ENCODE results near the gene ZNF333.
"Not testable (repeated sequence)": the region's sequence is repeated elsewhere in the genome, so short reads cannot be mapped to it uniquely, and the experiment has no call there.

ZNF333 gene

DNA sequence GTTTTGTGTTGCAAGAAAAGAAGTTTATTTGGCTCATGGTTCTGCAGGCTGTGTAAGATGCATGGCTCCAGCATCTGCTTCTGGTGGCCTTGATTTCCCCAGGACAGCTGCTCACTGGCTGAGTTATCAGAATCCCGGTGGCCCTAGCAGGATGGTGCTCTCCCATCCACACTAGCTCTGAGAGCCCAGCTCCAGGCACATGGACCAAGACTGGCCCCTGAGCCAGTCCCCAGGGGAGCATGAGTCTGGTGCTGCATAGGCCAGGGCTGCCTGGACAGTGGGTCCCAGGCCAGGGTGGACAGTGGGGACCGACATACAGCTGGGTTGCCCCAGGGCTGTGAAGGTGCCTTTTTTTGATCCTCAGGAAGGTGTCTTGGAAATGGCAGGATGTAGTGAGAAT is 78.2 kb downstream of the ZNF333 start:
- no peak for DNase-seq (ENCODE audit: low read depth)

DNA sequence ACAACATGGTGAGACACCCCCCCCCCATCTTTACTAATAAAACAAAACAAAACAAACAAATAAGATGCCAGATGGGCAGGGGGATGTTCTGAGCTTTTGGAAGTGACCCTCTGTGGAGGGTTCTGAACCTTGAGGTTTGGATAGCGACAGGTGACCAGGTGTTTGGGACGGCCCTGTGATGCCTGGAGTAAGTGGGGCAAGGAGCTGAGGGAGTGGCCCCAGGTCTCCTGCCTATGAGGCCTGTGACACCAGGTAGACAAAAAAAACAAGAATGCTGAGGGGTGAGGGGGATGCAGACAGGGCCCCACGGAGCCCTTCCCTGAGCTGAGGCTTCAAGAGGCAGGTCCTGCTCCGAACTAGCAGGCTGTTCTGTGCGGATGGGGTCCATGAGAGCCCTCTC is 79.4 kb downstream of the ZNF333 start:
- DNase-seq (ENCODE audit: low read depth) = no peak

DNA sequence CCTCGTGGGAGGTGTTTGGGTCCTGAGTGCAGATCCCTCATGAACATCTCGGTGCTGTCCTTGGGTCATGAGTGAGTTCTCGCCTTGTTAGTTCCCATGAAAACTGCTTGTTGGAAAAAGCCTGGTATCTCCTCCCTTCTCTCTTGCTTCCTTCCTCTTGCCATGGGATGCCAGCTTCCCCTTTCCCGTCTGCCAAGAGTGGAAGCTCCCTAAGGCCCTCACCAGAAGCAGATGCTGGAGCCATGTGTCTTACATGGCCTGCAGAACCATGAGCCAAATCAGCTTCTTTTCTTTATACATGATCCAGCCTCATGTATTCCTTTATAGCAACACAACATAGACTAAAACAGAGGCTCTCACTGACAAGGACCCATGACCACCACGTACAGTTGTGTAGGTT is 80.3 kb downstream of the ZNF333 start:
- DNase-seq (ENCODE audit: low read depth) = no peak

DNA sequence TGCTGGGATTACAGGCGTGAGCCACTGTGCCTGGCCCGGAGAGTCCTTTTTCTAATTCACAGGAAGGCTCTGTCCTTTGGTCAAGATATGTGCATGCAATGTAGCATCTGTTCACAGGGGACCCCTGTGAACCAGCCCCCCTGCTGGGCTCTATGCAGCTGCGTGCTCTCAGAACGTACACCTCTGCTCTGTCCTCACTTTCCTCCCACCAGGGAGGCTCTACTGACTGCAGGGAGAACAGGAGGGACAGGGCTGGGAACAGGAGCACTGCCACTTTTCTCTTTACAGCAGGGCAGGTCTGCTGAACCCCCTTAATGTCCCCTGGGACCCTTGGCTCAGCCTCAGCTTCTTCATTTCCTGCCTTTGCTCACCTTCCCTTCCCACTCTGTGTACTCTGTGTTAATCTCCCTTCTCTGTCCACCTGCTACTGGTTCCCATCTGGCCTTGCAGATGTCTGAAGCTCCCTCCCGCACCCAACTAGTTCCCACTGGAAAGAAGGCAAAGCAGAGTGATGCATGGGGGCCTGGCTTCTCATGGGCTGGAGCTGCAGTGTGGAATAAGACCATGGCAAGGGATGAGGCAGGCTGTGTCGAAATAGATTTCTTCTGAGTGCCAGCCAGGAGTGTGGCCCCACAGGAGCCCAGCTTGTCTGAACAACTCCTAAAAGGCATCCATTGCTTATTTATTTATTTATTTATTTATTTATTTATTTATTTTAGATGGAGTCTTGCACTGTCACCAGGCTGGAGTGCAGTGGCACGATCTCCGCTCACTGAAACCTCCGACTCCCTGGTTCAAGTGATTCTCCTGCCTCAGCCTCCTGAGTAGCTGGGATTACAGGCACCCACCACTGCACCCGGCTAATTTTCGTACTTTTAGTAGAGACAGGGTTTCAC is 81.3 kb downstream of the ZNF333 start:
- DNase-seq (ENCODE audit: low read depth) = no peak

DNA sequence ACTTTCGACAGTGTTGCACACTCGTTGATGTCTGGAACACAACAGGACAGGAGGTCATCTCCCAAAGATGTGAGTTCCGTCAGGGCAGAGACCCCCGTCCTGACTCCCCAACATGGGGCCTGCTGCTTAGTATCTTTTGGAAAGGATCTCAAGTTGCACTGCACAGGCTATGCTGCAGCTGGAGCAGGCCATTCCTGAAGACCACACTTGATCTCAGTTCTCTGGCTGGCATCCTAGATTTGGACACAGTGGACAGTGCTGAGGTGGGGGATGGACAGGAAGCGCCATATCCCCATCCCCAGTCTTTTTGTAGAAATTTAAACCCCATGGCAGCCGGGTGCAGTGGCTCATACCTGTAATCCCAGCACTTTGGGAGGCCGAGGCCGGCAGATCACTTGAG is 82.6 kb downstream of the ZNF333 start:
- DNase-seq (ENCODE audit: low read depth) = no peak

DNA sequence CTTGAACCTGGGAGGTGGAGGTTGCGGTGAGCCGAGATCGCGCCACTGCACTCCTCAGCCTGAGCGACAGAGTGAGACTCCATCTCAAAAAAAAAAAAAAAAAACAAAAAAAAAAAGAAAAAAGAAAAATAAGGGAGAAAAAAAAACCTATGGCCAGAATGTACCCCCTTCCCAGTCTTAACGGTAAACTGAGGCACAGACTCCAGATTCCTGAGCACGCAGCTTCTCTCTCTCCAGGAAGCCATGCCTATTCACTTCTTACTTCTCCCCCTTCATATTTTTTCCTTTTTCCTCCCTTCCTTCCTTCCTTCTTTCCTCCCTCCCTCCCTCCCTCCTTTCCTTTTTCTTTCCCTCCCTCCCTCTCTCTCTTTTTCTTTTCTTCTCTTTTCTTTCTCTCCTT is 83.1 kb downstream of the ZNF333 start:
- DNase-seq (ENCODE audit: low read depth) = no peak

DNA sequence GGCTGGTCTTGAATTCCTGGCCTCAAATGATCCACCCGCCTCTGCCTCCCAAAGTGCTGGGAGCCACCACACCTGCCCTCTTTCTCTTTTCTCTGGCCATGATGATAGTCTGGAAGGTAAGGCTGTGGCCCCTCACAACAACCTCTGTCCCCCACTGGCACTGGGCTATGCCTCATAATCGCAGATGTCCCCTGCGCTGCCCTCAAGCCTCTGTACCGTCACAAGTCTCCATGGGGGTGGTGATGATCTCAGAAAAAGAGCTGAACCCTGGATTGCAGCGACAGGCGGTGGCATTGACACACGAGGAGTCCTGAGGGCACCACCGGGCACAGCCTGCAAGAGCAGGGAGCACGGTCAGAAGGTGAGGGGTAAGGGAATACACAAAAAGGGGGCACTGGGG is 83.9 kb downstream of the ZNF333 start:
- not testable (repeated sequence) for DNase-seq (ENCODE audit: low read depth)

DNA sequence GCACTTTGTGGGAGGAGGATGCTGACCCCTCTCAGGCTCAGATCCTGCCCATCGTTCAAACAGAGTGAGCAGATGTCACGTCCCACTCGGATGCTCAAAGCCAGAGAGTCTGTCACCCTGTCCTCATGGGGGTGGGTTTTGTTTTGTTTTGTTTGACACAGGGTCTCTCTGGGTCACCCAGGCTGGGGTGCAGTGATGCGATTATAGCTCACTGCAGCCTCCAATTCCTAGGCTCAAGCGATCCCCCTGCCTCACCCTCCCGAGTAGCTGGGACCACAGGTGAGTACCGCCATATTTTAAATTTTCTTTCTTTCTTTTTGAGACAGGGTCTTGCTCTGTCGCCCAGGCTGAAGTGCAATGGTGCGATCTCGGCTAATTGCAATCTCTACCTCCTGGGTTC is 84.5 kb downstream of the ZNF333 start:
- no peak for DNase-seq (ENCODE audit: low read depth)

DNA sequence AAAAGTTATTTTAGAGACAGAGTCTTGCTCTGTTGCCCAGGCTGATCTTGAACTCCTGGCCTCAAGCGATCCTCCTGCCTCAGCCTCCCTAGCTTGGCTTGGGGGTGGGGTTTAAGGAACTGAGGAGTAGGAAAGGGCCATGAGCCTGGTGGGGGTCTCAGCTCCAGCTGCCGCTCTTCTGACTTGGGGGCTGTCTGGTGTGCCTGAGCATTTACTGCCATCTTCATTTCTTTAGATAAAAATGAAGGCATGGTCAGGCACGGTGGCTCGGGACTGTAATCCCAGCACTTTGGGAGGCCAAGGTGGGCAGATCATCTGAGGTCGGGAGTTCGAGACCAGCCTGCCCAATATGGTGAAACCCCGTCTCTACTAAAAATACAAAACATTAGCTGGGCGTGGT is 85.5 kb downstream of the ZNF333 start:
- DNase-seq (ENCODE audit: low read depth) = not testable (repeated sequence)

DNA sequence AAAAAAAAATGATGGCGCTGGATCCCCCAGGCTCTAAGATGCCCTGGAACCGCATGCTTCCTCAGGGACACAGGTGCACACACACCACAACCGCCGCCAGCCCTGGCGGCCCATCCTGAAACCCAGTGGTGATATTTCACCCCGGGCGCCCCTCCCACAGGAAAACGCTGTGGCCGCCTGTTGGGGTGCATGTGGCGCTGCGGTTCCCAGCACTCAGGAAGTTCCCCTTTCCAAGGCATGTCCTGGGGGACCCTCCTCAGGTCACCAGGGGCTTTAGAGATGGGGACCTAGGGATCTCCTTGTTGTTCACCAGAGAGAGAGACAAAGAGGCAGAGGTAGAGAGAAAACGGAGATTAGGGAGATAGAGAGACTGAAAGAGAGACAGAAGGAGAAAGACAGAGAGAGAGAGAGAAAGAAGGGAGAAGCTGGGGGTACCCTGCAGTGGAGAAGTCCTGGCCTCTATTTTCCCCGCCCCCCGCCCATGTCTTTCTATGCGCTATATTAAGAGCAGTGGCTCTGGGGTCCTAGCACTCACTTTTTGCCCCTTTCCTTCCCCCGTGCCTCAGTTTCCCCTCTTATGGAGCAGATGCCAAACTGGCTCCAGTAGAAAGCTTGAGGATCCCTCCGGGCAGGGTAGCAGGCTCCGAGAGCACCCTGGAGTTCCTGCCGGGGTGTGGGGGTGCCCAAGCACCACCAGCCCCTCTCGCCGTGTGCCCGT is 86.2 kb downstream of the ZNF333 start:
- DNase-seq (ENCODE audit: low read depth) = no peak

DNA sequence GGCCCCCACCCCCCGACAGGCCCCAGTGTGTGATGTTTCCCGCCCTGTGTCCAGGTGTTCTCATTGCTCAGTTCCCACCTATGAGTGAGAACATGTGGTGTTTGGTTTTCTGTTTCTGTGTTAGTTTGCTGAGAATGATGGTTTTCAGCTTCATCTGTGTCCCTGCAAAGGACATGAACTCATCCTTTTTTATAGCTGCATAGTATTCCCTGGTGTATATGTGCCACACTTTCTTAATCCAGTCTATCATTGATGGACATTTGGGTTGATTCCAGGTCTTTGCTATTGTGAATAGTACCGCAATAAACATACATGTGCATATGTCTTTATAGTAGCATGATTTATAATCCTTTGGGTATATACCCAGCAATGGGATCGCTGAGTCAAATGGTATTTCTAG is 87.8 kb downstream of the ZNF333 start:
- DNase-seq (ENCODE audit: low read depth) = not testable (repeated sequence)

DNA sequence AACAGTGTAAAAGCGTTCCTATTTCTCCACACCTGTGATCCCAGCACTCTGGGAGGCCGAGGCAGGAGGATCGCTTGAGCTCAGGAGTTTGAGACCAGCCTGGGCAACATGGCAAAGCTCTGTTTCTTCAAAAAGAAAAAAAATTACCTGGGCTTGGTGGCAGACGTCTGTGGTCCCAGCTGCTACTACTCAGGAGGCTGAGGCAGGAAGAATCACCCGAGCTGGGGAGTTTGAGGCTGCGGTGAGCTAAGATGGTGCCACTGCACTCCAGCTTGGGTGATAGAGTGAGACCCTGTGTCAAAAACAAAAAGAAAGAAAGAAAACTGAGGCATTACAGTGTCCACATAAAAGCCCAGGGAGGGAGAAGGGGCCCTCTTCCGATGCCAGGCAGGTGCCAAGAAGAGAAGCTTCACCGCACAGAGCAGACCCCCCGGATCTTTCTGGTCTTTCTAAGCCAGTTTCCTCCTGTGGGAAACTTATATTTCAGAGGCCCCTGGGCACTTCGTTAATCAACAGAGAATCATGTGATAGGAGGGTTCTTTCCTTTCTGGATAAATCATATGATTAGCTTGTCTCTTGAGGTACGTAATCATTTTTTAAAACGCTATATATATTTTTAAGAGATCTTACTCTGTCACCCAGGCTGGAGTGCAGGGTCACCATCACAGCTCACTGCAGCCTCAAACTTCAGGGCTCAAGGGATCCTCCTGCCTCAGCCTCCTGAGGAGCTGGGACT is 88.4 kb downstream of the ZNF333 start, which contains the start of gene ADGRE2:
TSS of gene ADGRE2 (minus strand) at position 451 of the 736 bp plus-strand sequence. CDS start 1,804 bp downstream, outside the sequence.
- DNase-seq (ENCODE audit: low read depth) = not testable (repeated sequence)

DNA sequence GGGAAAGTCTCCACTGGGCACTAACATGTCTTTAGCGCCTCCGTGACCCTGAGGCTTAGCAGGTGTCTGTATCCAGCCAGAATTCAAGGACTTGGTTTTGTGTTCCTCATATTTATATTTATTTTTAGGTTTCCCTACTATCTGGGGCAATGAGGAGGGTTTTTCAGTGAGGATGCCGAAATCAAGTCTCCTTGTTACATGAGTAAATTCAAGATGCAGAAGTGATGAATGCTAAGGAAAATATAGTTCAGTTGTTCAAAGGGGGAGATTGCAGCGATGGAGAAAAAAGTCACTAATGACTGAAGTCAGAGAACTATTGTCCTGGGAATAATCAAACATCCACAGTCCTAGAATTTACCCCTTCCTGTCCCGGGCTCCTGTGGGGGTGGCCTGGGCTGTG is 89.3 kb downstream of the ZNF333 start:
- DNase-seq (ENCODE audit: low read depth) = no peak

DNA sequence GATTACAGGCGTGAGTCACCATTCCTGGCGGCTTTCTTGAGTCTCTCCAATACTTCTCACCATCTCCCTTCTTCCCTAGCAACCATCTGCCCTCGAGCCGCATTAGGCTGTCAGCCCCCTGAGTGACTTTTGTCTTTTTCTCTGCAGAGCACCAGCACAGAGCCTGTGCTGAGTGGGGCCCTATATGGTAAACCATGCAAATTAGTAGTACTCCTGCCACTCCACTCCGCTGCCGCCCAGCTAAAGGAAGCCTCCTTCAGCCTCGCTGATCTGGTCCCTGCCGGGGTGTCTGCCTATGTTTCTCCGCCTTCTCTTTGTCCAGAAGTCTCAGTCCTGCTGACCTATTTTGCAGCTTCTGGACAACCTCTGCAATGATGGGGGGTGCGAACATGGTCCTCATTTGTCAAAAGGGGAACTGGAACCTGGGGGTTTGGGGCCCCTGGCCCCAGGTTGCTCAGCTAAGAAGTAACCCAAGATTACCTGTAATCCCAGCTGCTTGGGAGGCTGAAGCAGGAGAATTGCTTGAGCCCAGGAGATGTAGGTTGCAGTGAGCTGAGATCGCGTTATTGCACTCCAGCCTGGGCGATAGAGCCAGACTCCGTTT is 90.9 kb downstream of the ZNF333 start:
- not testable (repeated sequence) for DNase-seq (ENCODE audit: low read depth)

DNA sequence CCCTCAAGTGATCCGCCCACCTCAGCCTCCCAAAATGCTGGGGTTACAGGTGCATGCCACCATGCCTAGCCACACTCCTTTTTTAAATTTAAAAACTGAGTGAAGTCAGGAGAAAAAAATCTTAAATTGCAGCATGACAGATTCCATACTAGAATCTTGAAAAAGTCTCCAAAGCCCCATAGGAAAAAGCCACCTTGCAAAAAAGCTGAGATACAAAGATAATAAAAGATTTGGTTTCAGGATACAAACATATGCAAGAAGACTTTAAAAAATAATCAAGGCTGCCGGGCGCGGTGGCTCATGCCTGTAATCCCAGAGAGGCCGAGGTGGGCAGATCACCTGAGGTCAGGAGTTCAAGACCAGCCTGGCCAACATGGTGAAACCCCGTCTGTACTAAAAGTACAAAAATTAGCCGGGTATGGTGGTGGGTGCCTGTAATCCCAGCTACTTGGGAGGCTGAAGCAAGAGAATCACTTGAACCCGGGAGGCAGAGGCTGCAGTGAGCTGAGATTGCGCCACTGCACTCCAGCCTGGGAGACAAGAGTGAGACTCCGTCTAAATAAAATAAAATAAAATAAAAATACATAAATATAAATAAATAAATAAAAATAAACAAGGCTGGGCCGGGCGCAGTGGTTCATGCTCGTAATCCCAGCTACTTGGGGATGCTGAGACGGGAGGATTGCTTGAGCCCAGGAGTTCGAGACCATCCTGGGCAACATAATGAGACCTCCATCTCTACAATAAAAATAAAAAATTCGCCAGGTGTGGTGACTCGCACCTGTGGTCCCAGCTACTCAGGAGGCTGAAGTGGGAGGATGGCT is 92.1 kb downstream of the ZNF333 start:
- not testable (repeated sequence) for DNase-seq (ENCODE audit: low read depth)

DNA sequence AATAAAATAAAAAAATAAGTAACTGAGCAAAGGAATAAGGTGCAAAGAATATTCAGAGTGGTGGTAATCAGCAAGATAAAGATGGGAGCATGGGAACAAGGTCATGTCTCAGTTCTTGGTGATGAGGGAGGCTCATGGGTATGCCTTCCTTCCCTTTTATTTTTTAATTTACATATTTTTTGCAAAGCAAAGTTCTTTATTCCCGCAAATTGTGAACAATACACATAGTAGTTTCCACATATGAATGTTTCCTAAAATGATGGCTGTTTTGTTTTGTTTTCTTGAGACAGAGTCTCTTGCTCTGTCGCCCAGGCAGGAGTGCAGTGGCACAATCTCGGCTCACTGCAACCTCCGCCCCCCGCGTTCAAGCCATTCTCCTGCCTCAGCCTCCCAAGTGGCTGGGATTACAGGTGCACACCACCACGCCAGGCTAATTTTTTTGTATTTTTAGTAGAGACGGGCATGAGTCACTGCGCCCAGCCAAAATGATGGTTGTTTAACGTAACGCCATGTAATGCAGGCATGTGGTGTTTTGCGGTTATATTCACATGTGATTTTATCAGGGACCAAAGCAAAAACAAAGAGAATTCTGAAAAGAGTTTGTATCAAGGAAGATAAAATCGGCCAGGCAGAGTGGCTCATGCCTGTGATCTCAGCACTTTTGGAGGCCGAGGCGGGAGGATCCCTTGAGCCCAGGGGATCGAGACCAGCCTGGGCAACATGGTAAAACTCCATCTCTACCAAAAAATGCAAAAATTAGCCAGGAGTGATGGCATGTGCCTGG is 93.0 kb downstream of the ZNF333 start:
- no peak for DNase-seq (ENCODE audit: low read depth)

All from T-helper 22 cell (primary cell).